NCI-H1694 treated with DMSO at 0.1 percent for 48 hours (cell line): ENCODE measurements around the gene KCNE2.
"Not testable (repeated sequence)": the region's sequence is repeated elsewhere in the genome, so short reads cannot be mapped to it uniquely, and the experiment has no call there.

Experiments
- DNase-seq: peaks from one replicate; lab custom pipeline; 2025; lab: John Stamatoyannopoulos, UW

Gene KCNE2

DNA sequence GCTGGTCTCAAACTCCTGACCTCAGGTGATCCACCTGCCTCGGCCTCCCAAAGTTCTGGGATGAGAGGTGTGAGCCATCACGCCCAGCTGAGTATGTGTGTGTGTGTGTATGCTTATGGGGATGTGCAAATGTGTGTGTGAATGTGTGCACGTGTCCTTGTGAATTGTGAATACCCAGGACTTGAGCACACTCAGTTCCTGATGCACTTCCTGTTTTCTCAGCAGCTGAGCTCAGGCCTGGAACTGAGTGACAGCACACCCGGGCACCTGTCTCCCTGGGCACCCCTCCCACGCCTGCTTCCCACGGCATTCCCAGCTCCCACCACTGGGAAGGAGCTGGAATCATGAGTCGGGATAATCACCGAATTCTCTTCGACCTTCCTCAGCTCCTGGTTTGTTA is 43.5 kb downstream of the KCNE2 start:
- DNase-seq = not testable (repeated sequence)

DNA sequence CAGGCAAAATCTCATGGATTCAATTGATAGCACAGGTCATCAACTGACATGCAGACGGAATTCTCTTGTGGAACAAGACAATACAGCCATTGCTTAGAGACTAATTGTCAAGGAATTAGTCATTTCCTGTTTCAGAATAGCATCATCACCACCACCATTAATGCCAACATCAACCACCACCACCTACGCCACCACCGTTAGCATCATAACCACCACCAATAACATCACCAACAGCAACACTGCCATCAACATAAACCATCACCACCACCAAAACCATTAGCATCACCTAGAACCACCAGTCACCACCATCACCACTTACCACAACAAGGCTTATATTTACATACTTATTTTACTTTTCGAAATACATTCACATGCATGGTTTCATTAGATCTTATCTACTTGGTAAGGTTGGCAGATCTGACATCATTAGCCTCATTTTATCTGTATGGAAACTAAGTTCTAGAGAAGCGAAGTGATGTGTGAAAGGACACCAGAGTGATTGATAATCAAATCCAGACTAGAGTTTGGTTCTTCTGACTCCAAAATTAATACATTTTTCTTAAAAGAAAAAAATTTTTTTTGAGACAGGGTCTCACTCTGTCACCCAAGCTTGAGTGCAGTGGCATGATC is 53.8 kb downstream of the KCNE2 start:
- not testable (repeated sequence) for DNase-seq
